GM12874 (cell line): ENCODE measurements around the gene ATP5F1D.

ENCODE experiments used
- TF ChIP-seq, protein P1 (sequence below): IDR thresholded peaks from 2 replicates; pipeline ENCODE4 v1.5.1; 2011; ENCODE audit warnings: low read depth, mild to moderate bottlenecking, control low read depth, low read length, moderate library complexity; ENCODE audit not compliant: insufficient read depth

ATP5F1D gene

DNA sequence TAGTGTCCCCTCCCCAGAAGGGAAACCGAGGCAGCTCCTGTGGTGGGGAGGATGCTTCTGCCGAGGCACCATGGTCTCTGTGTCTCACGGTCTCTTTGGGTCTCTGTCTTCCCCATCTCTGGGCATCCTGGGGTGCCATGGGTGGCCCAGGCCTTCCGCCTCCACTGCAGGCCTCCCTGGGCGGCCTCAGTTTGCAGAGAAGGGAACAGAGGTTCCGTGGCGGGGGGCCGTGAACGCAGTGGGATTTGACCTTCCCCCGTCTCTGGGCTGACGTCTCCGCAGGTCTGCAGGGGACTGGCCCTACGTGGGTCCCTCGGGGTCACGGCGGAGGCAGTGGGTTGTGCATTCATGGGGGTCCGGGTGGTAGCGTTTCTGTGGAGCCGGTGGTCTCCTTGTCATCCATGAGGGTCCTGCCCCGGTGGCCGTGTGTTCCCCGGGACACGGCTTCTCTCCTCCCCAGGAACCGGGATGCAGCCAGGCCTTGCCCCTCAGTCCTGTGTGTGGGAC is 48.7 kb downstream of the ATP5F1D start:
- TF ChIP-seq, protein P1, sequence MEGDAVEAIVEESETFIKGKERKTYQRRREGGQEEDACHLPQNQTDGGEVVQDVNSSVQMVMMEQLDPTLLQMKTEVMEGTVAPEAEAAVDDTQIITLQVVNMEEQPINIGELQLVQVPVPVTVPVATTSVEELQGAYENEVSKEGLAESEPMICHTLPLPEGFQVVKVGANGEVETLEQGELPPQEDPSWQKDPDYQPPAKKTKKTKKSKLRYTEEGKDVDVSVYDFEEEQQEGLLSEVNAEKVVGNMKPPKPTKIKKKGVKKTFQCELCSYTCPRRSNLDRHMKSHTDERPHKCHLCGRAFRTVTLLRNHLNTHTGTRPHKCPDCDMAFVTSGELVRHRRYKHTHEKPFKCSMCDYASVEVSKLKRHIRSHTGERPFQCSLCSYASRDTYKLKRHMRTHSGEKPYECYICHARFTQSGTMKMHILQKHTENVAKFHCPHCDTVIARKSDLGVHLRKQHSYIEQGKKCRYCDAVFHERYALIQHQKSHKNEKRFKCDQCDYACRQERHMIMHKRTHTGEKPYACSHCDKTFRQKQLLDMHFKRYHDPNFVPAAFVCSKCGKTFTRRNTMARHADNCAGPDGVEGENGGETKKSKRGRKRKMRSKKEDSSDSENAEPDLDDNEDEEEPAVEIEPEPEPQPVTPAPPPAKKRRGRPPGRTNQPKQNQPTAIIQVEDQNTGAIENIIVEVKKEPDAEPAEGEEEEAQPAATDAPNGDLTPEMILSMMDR: no peak

DNA sequence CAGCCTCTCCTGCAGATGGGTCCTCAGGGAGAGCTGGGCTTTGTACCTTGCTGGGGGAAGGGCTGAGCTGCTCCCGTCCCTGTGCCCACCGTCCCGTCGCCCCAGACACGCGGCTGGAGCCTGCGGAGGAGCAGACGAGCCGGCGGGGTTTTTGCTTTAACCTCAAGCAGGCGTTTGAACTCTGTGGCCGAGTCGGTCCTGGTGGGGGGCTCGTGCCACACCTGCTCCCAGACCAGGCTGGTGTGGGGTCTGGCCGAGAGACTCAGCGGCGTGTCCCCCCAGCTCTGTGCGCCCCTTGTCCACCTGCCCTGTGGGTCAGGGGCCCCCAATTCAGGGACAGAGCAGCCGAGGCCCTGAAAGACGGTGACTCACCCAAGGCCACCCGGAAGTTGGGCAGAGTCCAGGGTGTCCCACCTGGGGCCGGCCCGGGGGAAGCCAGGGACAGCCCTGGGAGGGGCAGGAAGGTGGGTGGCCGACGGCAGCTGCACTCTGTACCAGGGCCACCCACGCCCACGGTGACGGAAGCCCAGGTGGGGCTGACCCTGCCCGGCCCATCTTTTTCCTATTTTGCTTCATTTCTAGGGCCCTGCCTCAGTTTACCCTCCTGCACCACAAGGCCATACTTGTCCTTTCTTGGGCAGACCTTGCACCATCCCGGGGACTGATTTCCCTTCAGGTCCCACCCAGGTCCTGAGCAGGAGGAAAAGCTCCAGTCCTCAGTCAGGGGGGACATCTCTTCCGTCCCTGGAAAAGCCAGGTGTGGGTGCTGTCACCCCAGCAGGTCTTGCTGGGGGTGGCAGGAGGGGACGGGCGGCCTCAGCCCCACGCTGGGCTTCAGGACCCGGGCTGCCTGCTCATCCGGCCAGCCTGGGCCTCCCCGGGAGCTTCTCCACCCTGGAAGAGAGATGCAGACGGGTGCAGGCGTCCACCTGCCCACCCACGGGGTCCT is 49.4 kb downstream of the ATP5F1D start:
- TF ChIP-seq, protein P1: no peak

DNA sequence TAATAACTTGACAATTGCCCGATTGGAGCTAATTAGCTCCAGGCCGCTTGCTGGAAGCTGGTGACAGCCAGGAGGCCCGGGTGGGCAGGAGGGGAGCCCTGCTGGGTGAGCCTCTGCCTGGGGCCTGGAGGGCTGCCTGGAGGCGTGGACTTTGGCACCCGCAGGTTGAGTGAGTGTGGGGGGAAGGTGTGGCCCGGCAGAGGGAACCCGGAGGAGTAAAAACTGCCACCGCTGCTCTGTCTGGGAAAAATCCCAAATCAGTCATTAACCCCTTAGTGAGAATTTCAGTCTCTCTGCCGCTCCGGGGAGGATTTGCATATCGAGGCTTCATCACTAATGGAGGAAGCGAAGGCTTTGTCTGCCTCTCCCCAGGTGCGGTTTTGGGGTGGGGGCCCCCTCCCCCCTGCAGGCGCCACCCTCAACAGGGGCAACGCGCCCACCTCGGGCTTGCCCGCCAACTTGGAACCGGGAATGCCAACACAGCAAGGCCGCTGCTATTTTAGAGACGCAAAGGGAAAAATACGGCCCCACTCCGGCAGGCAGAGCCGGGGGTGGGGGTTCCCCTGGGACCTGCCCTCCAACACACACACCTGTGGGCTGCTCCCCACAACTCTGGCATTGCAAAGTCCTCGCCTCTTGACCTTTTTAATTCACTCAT is 50.3 kb downstream of the ATP5F1D start:
- TF ChIP-seq, protein P1: no peak

DNA sequence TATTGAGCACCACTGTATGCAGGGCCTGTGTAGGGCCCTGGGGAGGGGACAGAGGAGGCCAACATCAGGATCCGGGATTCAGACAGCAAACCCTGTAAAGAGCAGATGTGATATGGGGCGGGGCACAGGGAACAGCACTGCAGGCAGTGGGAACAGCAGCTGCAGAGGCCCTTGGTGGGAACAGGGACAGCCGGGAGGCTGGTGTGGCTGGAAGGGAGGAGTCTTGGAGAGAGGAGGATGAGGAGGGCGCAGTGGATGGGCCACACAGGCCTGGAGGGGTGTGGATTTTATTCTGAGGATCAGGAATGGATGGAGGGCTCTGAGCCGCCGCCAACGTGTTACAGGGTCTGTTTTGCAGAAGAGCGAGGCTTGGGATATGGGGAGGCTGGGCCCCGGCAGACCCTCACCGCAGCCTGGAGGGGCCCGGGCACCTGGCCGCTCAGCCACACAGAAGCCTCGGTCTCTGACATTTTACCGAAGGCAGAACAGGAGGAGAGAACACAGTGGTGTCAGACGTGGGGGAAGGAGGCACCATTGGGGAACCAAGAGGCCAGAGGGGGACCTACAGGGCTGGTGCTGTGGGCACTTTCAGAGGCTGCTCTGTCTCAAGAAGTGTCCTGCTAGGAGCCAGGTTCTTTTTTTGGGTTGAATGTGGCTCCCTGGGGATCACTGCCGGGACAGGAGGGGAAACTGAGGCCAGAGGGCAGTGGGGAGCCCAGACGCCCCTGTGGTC is 51.0 kb downstream of the ATP5F1D start:
- TF ChIP-seq, protein P1: no peak

DNA sequence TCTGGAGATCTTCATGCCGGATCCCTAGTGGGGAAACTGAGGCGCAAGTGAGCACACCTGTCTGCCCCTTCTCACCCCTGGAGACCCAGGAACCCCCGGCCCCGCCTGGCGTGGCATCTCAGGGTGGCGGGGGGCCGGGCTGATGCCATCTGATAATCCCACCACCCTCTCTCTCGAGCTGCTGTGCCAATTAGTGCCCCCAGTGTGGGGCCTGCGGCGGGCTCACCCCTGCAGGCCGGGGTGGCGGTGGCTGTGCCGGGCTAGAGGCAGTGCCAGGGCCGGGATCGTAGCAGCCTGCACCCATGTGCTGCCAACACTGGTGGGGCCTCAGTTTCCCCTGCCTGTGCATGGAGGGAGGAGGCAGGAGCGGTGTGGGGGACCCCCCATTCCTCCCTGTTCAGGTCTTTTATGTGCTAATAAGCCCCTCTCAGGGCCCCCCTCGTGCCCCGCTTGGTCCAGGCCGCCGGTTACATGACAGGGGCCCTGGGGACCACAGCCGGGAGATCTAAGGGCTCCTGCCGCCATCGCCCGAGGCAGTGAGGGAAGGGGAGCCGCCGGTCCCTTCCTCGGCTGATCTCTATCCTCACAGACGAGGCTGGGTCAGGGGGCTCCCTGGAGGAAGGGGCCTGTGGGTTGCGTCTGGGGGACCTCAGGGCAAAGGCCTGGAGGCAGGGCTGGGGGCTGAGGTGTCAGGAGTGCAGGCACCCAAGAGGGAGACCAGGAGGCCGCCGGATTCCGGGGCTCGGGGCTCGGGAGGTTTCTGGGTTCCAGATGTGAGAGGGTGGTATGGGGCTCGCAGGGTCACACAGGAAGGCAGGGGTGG is 52.4 kb downstream of the ATP5F1D start:
- TF ChIP-seq, protein P1: no peak
